GM18508 (cell line): ENCODE results near the gene PHF20.
"Not testable (repeated sequence)": the region's sequence is repeated elsewhere in the genome, so short reads cannot be mapped to it uniquely, and the experiment has no call there.

Experiments
- ATAC-seq: cut with Tn5 transposase; IDR thresholded peaks from one replicate; pipeline ENCODE4 v1.9.1; 2021; ENCODE audit warnings: moderate number of reproducible peaks; ENCODE audit not compliant: insufficient read depth, unreplicated experiment

Gene PHF20

GRCh38 chr20:35831971-35832370, 60.2 kb downstream of the PHF20 start:
- no peak for ATAC-seq

- ATAC-seq, result no peak
Observed at GRCh38 chr20:35833241-35833640, 61.4 kb downstream of the PHF20 start.

GRCh38 chr20:35837577-35838195, 65.9 kb downstream of the PHF20 start:
- ATAC-seq, result no peak

GRCh38 chr20:35838205-35838604, 66.4 kb downstream of the PHF20 start:
- ATAC-seq, result no peak

GRCh38 chr20:35839904-35840303, 68.1 kb downstream of the PHF20 start:
- ATAC-seq, result no peak

- no peak for ATAC-seq
Observed at GRCh38 chr20:35840421-35840820, 68.6 kb downstream of the PHF20 start.

GRCh38 chr20:35842361-35842760, 70.5 kb downstream of the PHF20 start:
- no peak for ATAC-seq

GRCh38 chr20:35843894-35844293, 72.1 kb downstream of the PHF20 start:
- not testable (repeated sequence) for ATAC-seq

- no peak for ATAC-seq
Observed at GRCh38 chr20:35845561-35845960, 73.7 kb downstream of the PHF20 start.

- no peak for ATAC-seq
Observed at GRCh38 chr20:35849706-35850105, 77.9 kb downstream of the PHF20 start.

GRCh38 chr20:35851659-35852058, 79.8 kb downstream of the PHF20 start:
- not testable (repeated sequence) for ATAC-seq

- ATAC-seq, result no peak
Observed at GRCh38 chr20:35854713-35855348, 83.0 kb downstream of the PHF20 start.

GRCh38 chr20:35855641-35856040, 83.8 kb downstream of the PHF20 start:
- not testable (repeated sequence) for ATAC-seq

GRCh38 chr20:35856866-35857265, 85.1 kb downstream of the PHF20 start:
- no peak for ATAC-seq

GRCh38 chr20:35866418-35867202, 94.8 kb downstream of the PHF20 start:
- ATAC-seq, result no peak

- ATAC-seq, result no peak
Observed at GRCh38 chr20:35870541-35871258, 98.9 kb downstream of the PHF20 start.

GRCh38 chr20:35871259-35871771, 99.5 kb downstream of the PHF20 start:
- no peak for ATAC-seq

- ATAC-seq, result no peak
Observed at GRCh38 chr20:35876033-35876320, 104.2 kb downstream of the PHF20 start.

- ATAC-seq, result no peak
Observed at GRCh38 chr20:35877611-35878010, 105.8 kb downstream of the PHF20 start.

GRCh38 chr20:35878113-35878625, 106.4 kb downstream of the PHF20 start:
- no peak for ATAC-seq

- ATAC-seq, result no peak
Observed at GRCh38 chr20:35881676-35882075, 109.9 kb downstream of the PHF20 start.
